ENCODE measurements around the gene PARD3.

The PARD3 gene

DNA sequence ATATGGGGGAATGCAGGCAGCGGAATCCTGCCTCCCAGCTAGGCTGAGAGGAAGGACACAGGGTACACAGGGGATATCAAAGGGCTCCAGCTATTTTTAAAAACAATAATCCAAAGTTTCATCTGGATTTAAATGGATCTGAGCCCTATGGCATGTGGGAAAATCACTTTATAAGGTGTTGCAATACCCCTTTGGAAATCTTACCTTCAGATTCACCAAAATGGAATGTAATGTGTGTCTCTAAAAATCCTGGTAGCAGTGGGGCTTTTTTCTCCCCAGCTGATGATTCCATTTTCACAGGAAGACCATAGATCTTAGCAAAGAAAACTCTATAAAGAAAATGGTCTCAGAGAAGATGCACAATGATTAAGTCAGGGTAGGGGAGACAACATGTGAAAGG, 722.2 kb downstream of the PARD3 start:
- no peaks in the 10 kb centered on the region for H3K27me3 ChIP-seq (ENCODE audit: low read length)
- no peaks in the 10 kb centered on the region for H3K9me2 ChIP-seq (replicated peaks; ENCODE audit: insufficient read depth, low read length)
- H3K9ac ChIP-seq (ENCODE audit: low read length) = no peak overlapping the region
- no peak overlapping the region for H3K4me2 ChIP-seq (ENCODE audit: low read depth, low read length, poor library complexity, severe bottlenecking)
- H3K4me3 ChIP-seq (ENCODE audit: insufficient read depth, low read length, poor library complexity, severe bottlenecking) = no peak overlapping the region
- H2AFZ ChIP-seq (ENCODE audit: low read depth, low read length, severe bottlenecking) = no peak overlapping the region
- H3K9me3 ChIP-seq (ENCODE audit: insufficient read depth, low read length) = no peaks in the 10 kb centered on the region
- H3K36me3 ChIP-seq (ENCODE audit: low read length) = no peaks in the 10 kb centered on the region
- no peaks in the 10 kb centered on the region for H3K79me2 ChIP-seq (ENCODE audit: insufficient read depth, low read length)
- no peak for TF ChIP-seq EZH2phosphoT487 (conservative IDR thresholded peaks at IDR 0.05; ENCODE audit: low read length)
- TF ChIP-seq, protein P1, sequence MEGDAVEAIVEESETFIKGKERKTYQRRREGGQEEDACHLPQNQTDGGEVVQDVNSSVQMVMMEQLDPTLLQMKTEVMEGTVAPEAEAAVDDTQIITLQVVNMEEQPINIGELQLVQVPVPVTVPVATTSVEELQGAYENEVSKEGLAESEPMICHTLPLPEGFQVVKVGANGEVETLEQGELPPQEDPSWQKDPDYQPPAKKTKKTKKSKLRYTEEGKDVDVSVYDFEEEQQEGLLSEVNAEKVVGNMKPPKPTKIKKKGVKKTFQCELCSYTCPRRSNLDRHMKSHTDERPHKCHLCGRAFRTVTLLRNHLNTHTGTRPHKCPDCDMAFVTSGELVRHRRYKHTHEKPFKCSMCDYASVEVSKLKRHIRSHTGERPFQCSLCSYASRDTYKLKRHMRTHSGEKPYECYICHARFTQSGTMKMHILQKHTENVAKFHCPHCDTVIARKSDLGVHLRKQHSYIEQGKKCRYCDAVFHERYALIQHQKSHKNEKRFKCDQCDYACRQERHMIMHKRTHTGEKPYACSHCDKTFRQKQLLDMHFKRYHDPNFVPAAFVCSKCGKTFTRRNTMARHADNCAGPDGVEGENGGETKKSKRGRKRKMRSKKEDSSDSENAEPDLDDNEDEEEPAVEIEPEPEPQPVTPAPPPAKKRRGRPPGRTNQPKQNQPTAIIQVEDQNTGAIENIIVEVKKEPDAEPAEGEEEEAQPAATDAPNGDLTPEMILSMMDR (IDR thresholded peaks at IDR 0.05; ENCODE audit: insufficient read depth, low read length, poor library complexity, severe bottlenecking) = no peak
- H3F3A ChIP-seq (ENCODE audit: insufficient read depth) = no peaks in the 10 kb centered on the region
- H4K20me1 ChIP-seq (ENCODE audit: low read depth, low read length) = no peaks in the 10 kb centered on the region
- no peak overlapping the region for H3K27ac ChIP-seq (ENCODE audit: low read depth, low read length)

- H3F3A ChIP-seq (ENCODE audit: insufficient read depth) = no peaks in the 10 kb centered on the region
- H3K4me3 ChIP-seq (ENCODE audit: insufficient read depth, low read length, poor library complexity, severe bottlenecking) = no peak overlapping the region
- H3K9me3 ChIP-seq (ENCODE audit: insufficient read depth, low read length) = no peaks in the 10 kb centered on the region
- H4K20me1 ChIP-seq (ENCODE audit: low read depth, low read length) = no peaks in the 10 kb centered on the region
- H3K36me3 ChIP-seq (ENCODE audit: low read length) = no peaks in the 10 kb centered on the region
- no peaks in the 10 kb centered on the region for H3K27me3 ChIP-seq (ENCODE audit: low read length)
- no peak overlapping the region for H3K9ac ChIP-seq (ENCODE audit: low read length)
- H3K27ac ChIP-seq (ENCODE audit: low read depth, low read length) = no peak overlapping the region
- TF ChIP-seq, protein P1 (IDR thresholded peaks at IDR 0.05; ENCODE audit: insufficient read depth, low read length, poor library complexity, severe bottlenecking) = no peak
- no peak for TF ChIP-seq EZH2phosphoT487 (conservative IDR thresholded peaks at IDR 0.05; ENCODE audit: low read length)
- H3K9me2 ChIP-seq (replicated peaks; ENCODE audit: insufficient read depth, low read length) = no peaks in the 10 kb centered on the region
- no peaks in the 10 kb centered on the region for H3K79me2 ChIP-seq (ENCODE audit: insufficient read depth, low read length)
- no peak overlapping the region for H3K4me2 ChIP-seq (ENCODE audit: low read depth, low read length, poor library complexity, severe bottlenecking)
- H2AFZ ChIP-seq (ENCODE audit: low read depth, low read length, severe bottlenecking) = no peak overlapping the region
These were observed 723.4 kb downstream of the PARD3 start for GRCh38 chr10:34091635-34092195.

DNA sequence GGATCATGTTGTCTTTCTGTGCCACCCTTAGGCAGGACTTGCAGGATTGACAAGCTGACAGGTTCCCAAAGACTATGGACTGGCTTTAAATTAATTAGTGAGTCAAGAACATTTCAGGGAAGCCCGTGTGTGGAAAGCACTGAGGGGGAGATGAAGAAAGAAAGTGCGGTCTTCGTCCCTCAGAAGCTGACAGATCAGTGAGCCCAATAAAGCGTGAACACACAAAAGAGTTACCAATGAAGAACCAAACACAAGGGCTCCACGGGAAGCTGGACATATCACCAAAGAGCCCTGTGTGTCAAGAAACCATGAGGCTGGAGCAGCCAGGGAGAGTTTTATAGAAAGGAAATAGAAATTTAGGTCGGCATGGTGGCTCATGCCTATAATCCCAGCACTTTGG, 725.8 kb downstream of the PARD3 start:
- TF ChIP-seq EZH2phosphoT487 (conservative IDR thresholded peaks at IDR 0.05; ENCODE audit: low read length) = no peak
- TF ChIP-seq, protein P1 (IDR thresholded peaks at IDR 0.05; ENCODE audit: insufficient read depth, low read length, poor library complexity, severe bottlenecking) = no peak
- H3K9ac ChIP-seq (ENCODE audit: low read length) = no peak overlapping the region
- H3K4me3 ChIP-seq (ENCODE audit: insufficient read depth, low read length, poor library complexity, severe bottlenecking) = no peak overlapping the region
- no peaks in the 10 kb centered on the region for H3K36me3 ChIP-seq (ENCODE audit: low read length)
- no peak overlapping the region for H3K27ac ChIP-seq (ENCODE audit: low read depth, low read length)
- no peaks in the 10 kb centered on the region for H3K9me2 ChIP-seq (replicated peaks; ENCODE audit: insufficient read depth, low read length)
- no peaks in the 10 kb centered on the region for H3F3A ChIP-seq (ENCODE audit: insufficient read depth)
- H3K79me2 ChIP-seq (ENCODE audit: insufficient read depth, low read length) = no peaks in the 10 kb centered on the region
- no peak overlapping the region for H3K4me2 ChIP-seq (ENCODE audit: low read depth, low read length, poor library complexity, severe bottlenecking)
- H4K20me1 ChIP-seq (ENCODE audit: low read depth, low read length) = no peaks in the 10 kb centered on the region
- no peaks in the 10 kb centered on the region for H3K9me3 ChIP-seq (ENCODE audit: insufficient read depth, low read length)
- no peaks in the 10 kb centered on the region for H3K27me3 ChIP-seq (ENCODE audit: low read length)
- H2AFZ ChIP-seq (ENCODE audit: low read depth, low read length, severe bottlenecking) = no peak overlapping the region
